ENCODE data around the gene SFXN2. TPM values are rescaled to one million over a fixed set of nuclear protein-coding genes. Genes with fewer than 3 reads are reported as not detected.
A peak's percentile ranks its signal among the peaks of the same experiment; 100 is the strongest.
"Not testable (repeated sequence)": the region's sequence is repeated elsewhere in the genome, so short reads cannot be mapped to it uniquely, and the experiment has no call there.

Gene SFXN2
- polyA plus RNA-seq, 1 donor: 6.3 TPM

DNA sequence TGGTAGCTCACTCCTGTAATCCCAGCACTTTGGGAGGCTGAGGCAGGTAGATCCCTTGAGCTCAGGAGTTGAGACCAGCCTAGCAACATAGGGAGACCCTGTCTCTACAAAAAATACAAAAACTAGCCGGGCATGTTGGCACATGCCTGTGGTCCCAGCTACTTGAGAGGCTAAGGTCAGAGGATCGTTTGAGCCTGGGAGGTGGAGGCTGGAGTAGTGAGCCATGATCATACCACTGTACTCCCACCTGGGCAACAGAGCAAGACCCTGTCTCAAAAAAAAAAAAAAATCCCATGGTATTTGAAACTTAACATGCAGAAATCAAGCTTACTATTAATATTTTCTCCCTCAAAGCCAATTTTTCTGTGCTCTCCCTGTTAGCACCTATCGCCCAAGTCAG, 5.9 kb downstream of the SFXN2 start:
- no peak for DNase-seq (ENCODE audit: low read depth)

DNA sequence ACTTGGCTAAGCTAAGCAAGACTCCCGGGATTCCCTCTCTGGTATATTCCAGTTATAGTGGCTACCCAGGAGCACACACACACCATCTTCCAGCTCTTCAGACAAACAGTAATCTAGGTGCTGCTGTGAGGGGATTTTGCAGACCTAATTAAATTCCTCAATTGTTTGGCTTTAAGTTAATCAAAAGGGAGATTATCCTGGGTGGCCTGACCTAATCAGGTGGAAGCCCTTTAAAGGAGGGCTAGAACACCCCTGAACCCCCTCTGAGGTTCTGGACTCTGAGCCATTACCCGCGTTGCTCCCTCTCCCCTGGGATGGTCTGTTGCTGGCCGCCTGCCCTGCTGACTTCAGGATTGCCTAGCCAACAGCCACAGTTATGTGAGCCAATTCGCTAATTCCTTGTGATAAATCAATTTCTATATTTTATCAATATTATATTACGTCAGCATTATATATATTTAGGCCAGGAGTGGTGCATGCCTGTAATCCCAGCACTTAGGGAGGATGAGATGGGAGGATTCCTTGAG, 6.4 kb downstream of the SFXN2 start:
- no peak for DNase-seq (ENCODE audit: low read depth)

DNA sequence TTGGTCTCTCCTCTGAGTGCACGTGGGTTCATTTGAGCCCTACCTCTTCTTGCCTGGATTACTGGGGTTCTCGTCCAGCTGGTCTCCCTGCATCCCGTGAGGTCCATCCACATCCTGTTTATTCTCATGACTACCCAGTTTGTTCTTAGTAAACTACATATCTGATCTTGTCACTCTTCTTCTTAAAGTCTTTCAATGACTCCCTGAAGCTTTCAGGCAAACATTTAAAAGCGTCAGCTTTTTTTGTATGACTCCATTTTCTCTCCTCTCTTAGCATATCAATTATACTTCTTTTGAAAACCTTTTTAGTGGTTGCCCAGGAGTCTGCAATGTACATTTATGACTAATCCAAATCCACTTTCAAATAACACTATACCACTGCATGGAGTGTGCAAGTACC, 7.5 kb downstream of the SFXN2 start:
- DNase-seq (ENCODE audit: low read depth): no peak

DNA sequence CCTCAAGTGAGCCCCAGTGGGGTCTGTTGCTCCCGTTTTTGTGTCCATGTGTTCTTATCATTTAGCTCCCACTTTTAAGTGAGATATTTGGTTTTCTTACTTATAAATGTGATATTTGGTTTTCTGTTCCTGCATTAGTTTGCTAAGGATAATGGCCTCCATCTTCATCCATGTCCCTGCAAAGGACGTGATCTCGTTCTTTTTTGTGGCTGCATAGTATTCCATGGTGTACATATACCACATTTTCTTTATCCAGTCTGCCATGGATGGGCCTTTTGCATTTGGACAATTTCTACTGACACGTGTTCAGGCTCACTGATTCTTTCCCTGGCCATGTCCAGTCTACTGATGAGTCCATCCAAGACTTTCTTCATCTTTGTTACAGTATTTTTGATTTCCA, 9.6 kb downstream of the SFXN2 start:
- no peak for DNase-seq (ENCODE audit: low read depth)

DNA sequence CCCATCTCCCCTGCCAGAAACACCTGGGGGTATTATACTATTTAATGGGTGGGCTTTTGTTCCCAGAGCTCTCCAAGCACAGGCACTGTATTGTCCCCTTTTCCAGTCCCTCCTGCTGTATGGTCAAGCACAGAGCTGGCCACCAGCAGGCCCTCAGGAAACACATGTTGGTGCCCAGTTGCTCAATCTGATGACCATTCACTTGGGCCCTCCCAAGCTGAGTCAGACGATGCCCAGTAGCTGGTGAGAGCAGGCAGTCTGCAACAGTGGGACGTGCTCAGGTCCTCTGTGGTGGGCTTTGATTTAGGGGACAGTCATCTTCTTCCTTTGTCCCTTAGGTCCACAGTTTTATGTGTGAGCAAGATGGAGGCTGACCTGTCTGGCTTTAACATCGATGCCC, 11.8 kb downstream of the SFXN2 start:
- no peak for DNase-seq (ENCODE audit: low read depth)

DNA sequence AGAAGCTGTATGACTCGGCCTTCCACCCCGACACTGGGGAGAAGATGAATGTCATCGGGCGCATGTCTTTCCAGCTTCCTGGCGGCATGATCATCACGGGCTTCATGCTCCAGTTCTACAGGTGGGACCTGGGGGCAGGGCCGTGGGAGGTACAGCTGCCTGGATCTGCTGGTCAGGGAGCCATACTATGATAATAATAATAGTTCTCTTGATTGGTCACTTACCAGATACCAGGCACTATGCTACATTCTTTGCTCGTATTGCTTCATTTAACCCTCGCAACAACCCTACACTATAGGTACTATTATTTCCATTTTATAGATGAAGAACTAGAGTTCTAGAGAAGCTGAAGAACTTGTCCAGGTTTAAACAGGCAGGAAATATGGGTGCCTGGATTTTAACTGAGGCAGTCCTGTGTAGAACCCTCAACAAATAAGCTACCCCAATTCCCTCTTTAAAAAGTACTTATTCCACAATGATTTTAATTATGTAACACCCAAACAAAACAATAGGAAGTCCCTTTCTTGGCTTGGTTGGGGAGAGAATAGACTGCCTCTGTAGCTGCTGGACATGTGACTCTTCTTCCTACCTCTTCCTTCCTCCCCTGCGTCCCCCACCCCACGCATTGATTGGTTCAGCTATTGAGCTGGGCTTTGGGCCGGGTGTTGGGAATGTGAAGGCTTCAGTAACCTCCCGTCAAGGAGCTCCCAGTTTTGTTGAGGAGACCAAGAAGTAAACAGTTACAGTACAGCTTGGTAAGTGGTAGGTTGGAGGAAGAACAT, 12.8 kb downstream of the SFXN2 start:
- no peak for DNase-seq (ENCODE audit: low read depth)

DNA sequence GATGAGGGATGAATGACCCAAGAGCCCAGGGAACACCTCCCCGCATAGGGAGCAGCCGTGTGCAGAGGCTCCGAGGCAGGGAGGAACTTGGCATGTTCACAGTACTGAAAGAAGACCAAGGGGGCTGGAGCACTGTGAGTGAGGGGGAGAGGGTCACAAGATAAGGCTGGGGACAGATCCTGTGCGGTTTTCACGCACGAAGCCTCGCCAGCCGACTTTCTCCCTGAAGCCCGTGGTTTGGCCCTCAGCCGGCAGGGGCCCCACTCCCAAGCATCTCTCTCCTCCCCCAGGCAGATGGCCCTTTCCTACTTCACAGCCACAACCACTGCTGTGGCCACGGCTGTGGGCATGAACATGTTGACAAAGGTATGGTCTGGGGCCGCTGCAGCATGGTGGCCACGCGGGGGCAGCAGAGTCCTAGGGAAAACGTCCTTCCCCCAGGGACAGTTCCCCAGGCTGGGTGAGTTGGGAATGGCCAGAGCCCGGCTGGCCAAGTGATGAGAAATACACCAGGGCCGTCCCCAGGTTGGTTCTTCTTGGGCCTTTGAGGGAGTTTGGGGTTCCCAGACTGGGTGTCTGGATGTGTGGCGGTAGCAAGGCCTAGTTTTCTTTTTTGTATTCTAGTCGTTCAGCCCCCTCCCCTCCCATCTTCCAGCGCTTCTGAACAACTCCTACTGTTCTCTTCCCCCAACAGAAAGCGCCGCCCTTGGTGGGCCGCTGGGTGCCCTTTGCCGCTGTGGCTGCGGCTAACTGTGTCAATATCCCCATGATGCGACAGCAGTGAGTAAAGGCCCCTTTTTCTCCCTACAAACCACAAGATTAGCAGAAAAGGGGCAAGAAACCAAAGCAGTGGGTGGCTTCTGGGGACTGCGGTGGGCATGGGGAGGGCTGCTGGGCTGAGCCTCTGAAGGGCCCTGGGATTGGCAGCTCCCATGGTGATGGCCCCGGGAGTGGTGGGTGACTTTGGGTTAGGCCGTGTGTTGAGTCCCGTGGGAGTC, 14.9 kb downstream of the SFXN2 start:
- no peak for DNase-seq (ENCODE audit: low read depth)

DNA sequence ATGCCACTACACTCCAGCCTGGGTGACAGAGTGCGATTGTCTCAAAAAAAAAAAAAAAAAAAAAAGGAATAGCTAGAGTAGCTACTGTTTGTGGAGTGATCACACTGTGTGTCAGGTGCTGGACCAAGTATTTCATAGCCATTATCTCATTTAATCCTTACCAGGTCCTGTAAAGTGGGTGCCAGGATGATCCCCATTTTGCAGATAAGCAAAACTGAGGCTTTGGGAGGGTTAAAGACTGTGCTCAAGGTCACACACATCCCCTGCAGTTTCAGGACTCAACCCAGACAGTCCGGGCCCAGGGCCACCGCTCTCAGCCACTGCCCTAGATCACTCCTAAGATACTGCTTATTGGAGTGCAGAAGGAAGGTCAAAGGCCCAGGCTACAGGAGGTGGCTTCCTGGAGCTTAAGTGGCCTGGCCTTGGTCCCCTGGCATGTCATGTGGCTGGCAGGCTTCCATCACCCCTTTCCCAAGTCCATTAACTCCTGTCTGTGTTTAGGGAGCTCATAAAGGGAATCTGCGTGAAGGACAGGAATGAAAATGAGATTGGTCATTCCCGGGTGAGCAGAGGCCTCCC, 16.9 kb downstream of the SFXN2 start:
- DNase-seq (ENCODE audit: low read depth): no peak

DNA sequence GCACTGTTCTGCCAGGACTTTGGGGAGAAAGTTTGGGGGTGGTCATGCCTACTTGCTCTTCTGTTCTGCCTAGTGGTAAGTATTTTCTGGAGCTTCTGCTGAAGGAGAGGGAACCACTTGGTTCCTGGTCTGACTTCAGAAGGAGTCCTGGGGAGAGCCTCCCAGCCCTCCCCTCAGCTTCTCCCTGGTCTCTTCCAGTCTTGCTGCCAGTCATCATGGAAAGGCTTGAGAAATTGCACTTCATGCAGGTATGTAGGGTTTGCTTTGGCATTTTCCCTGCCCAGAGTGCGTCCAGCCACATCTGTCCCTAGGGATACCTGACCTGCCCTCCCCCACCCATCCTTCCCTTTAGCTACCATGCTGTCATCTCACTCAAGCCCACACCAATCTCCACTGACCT, 18.2 kb downstream of the SFXN2 start:
- no peak for DNase-seq (ENCODE audit: low read depth)

DNA sequence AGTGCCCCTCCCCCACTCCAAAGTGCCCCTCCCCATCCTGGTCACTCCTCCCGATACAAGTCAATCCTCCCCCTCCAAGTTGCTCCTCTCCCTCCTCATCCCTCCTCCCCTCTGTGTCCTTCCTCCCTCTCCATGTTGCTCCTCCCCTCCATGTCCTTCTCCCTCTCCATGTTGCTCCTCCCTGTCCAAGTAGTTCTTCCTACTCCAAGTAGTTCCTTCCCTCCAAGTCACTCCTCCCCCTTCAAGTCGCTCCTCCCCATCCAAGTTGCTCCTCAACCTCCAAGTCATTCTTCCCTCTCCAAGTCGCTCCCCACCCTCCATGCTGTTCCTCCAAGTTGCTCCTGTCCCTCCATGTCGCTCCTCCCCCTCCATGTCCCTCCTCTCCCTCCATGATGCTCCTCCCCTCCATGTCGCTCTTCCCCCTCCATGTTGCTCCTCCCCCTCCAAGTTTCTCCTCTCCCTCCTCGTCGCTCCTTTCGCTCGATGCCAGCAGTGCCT, 20.7 kb downstream of the SFXN2 start:
- DNase-seq (ENCODE audit: low read depth): no peak

DNA sequence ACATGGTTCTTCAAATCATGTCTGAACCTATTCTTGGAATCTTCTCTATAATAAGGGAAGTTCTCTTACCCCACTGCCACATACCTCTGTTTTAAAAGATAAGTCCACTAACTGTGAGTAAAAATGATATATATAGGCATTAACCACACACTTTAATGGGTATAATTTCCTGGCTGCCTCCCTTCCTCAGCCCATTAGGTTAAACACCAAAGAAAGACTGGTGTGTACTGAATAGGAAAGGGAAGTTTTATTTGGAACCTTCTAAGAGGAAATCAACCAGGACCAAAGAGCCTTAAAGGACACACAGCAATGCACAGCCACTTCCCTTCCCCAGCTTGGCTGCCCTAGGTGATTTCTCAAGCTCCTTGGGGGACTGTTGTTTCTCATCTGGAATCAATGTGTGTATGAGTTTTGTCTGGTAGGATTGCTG, 24.3 kb downstream of the SFXN2 start:
- DNase-seq (ENCODE audit: low read depth): no peak

DNA sequence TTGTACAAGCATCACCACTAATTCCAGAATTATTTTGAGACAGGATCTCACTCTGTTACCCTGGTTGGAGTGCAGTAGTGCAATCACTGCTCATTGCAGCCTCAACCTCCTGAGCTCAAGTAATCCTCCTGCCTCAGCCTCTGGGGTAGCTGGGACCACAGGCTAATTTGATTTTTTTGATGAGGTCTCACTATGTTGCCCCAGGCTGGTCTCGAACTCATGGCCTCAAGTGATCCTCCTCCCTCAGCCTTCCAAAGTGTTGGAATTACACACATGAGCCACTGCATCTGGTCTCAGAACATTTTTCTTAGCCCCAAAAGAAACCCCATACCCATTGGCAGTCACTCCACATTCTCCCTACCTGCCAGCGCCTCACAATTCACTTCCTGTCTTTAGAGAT, 25.8 kb downstream of the SFXN2 start:
- DNase-seq (ENCODE audit: low read depth): no peak

DNA sequence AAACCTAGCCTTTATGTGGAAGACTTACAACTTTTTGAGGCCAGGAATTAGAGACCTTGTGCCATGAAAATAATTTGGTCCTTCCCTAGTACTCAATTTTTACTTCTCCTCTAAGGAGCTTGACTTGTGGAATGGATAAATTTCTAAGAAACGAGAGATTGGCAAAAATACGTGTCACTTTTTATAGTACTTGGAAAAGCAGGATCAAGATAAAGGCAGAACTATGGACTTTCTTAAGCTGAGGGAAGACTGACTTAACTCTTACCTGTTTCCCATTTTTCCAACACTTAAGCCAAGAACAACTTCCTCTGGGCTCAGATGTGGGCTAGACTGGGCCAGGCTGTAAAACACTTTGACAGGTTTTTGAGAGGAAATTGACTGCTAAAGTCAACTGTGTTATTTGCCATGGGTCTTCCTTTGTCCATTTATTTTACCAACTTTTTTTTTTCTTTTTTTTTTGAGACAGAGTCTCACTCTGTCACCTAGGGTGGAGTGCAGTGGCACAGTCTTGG, 27.3 kb downstream of the SFXN2 start:
- DNase-seq (ENCODE audit: low read depth): no peak

DNA sequence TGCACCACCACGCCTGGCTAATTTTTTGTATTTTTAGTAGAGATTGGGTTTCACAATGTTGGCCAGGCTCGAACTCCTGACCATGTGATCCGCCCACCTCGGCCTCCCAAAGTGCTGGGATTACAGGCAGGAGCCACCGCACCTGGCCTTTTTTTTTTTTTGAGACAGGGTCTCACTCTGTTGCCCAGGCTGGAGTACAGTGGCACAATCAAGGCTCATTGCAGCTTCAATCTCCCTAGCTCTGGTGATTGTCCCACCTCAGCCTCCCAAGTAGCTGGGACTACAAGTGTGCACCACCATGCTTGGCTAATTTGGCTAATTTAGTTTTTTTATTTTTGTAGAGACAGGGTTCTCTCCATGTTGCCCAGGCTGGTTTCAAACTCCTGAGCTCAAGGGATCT, 27.9 kb downstream of the SFXN2 start:
- DNase-seq (ENCODE audit: low read depth): not testable (repeated sequence)

DNA sequence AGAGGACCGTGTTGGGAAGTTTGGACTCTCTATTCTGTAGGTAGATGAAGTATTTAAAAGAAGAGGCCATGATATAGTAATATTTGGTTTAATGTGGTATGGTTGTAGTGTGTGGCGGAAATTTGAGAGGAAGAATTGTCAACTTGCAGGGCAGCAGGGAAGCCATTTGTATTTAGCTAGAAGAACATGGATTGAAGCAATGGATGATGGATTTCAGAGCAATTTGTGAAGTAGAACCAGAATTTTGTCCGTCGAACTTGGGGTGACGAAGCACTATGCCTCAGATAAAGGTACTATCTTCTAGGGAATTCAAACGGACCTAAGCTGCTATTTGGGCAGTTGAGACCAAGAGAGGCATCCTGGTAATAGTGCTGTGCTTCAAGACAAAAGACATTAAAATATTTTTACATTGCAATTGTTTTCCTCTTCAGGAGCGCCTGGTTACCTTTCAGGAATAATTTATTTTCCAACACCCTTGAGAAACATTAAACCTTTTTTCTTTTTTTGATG, 28.7 kb downstream of the SFXN2 start:
- no peak for DNase-seq (ENCODE audit: low read depth)

DNA sequence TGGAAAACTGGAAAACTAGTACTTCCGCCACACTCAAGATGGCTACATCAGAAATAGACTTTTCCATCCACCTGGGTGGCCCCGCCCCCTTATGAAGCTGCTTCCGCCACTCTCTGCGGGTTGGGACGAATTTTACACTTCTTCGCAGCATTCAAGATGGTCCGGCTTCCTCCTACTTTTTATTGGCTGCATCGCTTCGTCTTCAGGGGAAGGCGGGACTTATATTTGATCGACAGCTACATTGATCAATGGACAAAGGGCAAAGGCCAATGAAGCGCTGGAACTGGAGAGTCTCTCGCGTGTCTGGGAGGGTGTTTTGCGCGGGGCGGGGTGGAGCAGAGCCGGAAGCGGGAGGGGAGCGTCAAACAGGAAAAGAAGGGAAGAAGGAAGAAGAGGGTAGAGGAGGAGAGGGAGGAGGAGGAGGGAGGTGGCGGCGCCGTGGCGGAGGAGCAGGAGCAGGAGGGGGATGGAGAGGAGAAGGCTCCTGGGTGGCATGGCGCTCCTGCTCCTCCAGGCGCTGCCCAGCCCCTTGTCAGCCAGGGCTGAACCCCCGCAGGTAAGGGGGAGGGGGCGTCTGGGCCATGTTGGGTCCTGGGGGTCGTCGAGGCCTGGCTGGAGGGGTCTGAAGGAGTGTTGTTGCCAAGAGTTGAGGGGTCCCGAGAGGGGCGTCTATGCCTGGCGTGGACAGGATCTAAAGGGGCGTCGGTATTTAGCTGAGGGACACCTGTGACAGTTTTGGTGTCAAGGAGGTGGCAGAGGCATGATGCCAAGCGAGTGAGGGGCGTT, 29.3 kb downstream of the SFXN2 start, which contains the start of gene WBP1L:
Gene WBP1L (plus strand): TSS at position 361 of the 786 bp plus-strand sequence. CDS start 106 bp downstream, at position 467.
- peak; percentile 100 for DNase-seq (ENCODE audit: low read depth)

DNA sequence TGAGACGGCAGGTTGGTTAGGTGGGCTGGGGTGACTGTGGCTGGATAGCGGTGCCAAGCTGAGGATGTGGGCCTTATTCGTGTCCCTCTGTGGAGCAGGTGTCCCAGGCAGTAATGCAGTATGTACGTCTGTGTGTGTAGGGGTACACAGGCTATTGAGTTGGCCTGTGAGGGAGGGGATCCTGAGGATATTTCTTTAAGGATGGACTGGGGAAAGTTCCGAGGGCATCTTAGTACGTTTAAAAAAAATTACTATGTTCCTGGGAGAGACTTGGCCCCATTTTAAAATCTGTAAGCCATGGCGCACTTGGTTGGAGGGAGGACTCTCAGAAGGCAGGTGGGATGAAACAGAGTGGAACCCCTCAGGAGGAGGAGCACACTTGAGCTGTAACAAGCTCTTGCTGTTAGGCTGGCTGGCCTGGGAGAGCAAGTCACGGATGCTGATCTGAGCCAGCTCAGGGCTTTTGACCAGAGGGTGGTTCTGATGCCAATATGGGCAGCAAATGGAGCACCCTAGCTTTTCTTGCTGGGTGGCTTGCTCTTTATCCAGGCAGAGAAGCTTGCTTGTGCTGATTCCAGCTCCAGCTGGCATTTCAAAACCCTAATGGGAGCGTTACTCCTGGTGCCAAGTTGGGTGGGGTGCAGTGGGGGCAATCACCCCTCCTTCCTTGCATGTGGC, 30.1 kb downstream of the SFXN2 start:
- no peak for DNase-seq (ENCODE audit: low read depth)

DNA sequence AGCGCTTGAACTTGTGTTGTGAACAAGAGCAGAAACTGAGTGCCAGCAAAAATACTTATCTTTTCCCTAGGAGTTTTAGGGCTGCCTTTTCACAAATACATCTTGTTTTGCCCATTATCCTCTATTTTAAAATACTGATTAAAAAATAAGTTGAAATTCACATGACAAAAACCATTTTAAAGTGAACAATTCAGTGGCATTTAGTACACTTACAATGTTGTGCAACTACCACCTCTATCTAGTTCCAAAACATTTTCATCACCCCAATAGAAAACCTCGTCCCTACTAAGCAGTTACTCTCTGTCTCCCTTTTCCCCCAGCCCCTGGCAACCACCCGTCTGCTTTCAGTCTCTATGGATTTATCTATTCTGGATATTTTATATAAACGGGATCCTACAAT, 30.7 kb downstream of the SFXN2 start:
- no peak for DNase-seq (ENCODE audit: low read depth)

DNA sequence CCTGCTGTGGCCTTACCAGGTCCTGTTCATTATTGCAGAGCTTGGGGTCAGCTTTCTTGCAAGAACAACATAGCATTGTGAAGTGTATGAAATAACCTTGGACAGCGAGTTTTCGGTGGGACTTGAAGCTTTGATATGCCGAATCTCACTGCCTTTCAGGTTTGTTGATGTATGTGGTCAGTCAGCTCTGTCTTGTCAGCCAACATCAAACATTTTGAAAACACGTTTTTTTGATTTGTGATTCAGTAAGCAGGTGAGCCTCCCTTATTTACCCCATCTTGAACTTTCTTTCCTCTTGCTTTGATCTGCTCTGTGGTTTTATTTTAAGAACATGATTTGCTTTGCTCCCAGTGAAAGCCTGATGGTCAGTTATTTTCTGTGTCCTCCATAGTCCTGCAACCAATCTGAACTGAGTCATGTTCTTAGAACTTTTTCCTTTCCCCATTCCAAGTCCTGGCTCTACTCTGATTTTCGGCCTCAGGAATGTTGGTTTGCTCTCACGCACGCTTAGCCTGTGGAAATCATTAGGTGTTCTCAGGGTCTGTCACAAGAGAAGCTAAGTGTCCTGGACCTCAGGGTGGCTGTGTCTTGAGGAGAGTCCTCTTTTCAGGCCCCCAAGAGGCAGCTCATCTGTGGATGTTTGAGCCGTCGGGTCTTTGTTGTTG, 38.0 kb downstream of the SFXN2 start:
- no peak for DNase-seq (ENCODE audit: low read depth)

All from forelimb muscle (tissue), 1 donor.